ENCODE data around the gene PCDHGA12. TPM values are rescaled to one million over a fixed set of nuclear protein-coding genes. Genes with fewer than 3 reads are reported as not detected.
"Not testable (repeated sequence)": the region's sequence is repeated elsewhere in the genome, so short reads cannot be mapped to it uniquely, and the experiment has no call there.

PCDHGA12 gene
- total RNA-seq, 1 experiment from 2014 or later: 0.79 TPM

DNA sequence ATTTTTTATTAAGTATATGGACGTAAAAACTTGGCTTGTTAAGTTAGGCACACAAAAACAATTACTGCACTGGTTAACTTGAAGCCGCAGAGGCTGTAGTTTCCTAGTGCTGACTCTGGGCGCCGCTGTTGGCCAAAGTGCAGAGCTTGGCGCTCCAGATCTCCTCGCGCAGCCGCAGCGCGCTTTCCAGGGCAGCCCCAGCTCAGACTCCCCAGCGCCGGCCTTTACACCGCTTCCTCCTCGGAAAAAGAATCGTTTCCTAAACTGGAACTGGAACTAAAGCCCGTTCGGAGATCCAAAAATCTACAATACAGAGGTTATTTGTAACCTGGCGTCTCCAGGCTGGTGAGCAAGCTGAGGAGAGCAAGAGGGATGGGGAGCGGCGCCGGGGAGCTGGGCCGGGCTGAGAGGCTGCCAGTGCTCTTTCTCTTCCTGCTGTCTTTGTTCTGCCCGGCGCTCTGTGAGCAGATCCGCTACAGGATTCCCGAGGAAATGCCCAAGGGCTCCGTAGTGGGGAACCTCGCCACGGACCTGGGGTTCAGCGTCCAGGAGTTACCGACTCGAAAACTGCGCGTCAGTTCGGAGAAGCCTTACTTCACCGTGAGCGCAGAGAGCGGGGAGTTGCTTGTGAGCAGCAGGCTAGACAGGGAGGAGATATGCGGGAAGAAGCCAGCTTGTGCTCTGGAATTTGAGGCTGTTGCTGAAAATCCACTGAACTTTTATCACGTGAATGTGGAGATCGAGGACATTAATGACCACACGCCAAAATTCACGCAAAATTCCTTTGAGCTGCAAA, 32.4 kb upstream of the PCDHGA12 start, which contains the start of gene PCDHGB5:
Gene PCDHGB5 (plus strand): TSS at position 192 of the 796 bp plus-strand sequence. CDS start 181 bp downstream, at position 373.
- peak within 1 kb of the TSS; percentile 57 for H3K4me3 Mint-ChIP-seq (ENCODE audit: unreplicated experiment)
- H3K4me1 Mint-ChIP-seq (ENCODE audit: insufficient read depth, unreplicated experiment); DNase-seq (ENCODE audit: unreplicated experiment); H3K27me3 Mint-ChIP-seq (ENCODE audit: insufficient read depth, unreplicated experiment); H3K36me3 Mint-ChIP-seq (ENCODE audit: insufficient read depth, unreplicated experiment); intact Hi-C loops (cut with micrococcal nuclease): not testable (repeated sequence)
- H3K9me3 Mint-ChIP-seq (ENCODE audit: unreplicated experiment): peaks cover 36% of the 10 kb centered on the region
- ChIA-PET POLR2A (interaction anchor here (0.6 to 1.5 kb wide), 5 partner anchors 163 to 435 kb away, joined by 3 to 6 read pairs (median 3); partner anchors contain the start of gene PCDHB14), CTCF (interaction anchor here (0.6 to 3.7 kb wide), 17 partner anchors 8 to 206 kb away, joined by 3 to 32 read pairs (median 3); partner anchors contain the start of genes PCDHB14 and PCDHGC3)
- H3K27ac Mint-ChIP-seq (ENCODE audit: low read depth, unreplicated experiment): peak within 1 kb of the TSS; percentile 70
- TF ChIP-seq, protein P1, sequence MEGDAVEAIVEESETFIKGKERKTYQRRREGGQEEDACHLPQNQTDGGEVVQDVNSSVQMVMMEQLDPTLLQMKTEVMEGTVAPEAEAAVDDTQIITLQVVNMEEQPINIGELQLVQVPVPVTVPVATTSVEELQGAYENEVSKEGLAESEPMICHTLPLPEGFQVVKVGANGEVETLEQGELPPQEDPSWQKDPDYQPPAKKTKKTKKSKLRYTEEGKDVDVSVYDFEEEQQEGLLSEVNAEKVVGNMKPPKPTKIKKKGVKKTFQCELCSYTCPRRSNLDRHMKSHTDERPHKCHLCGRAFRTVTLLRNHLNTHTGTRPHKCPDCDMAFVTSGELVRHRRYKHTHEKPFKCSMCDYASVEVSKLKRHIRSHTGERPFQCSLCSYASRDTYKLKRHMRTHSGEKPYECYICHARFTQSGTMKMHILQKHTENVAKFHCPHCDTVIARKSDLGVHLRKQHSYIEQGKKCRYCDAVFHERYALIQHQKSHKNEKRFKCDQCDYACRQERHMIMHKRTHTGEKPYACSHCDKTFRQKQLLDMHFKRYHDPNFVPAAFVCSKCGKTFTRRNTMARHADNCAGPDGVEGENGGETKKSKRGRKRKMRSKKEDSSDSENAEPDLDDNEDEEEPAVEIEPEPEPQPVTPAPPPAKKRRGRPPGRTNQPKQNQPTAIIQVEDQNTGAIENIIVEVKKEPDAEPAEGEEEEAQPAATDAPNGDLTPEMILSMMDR (IDR thresholded peaks at IDR 0.05; ENCODE audit: unreplicated experiment): peak; percentile 56
- TSS peak; percentile 58 for BruUV-seq (replicated peaks)

- Mint-ChIP-seq H3K9me3 (ENCODE audit: unreplicated experiment) (peaks cover 36% of the 10 kb centered on the region), H3K4me3 (ENCODE audit: unreplicated experiment) (no peak overlapping the region), H3K4me1 (ENCODE audit: insufficient read depth, unreplicated experiment) (no peaks in the 10 kb centered on the region), H3K27me3 (ENCODE audit: insufficient read depth, unreplicated experiment) (no peaks in the 10 kb centered on the region), H3K27ac (ENCODE audit: low read depth, unreplicated experiment) (no peak overlapping the region), H3K36me3 (ENCODE audit: insufficient read depth, unreplicated experiment) (peaks cover 5% of the 10 kb centered on the region)
- DNase-seq (ENCODE audit: unreplicated experiment): no peak
- intact Hi-C loops (cut with micrococcal nuclease): no loop called here
- ChIA-PET POLR2A (no interaction called here), CTCF (interaction anchor here (0.6 to 3.7 kb wide), 5 partner anchors 56 to 167 kb away, joined by 3 to 32 read pairs (median 3); no protein-coding TSS in a partner anchor)
- TF ChIP-seq, protein P1 (IDR thresholded peaks at IDR 0.05; ENCODE audit: unreplicated experiment): no peak
- no TSS peak for BruUV-seq (replicated peaks)
These were observed 31.7 kb upstream of the PCDHGA12 start for GRCh38 chr5:141398608-141399007.

- Mint-ChIP-seq H3K27me3 (ENCODE audit: insufficient read depth, unreplicated experiment) (no peaks in the 10 kb centered on the region), H3K4me1 (ENCODE audit: insufficient read depth, unreplicated experiment) (no peaks in the 10 kb centered on the region), H3K9me3 (ENCODE audit: unreplicated experiment) (peaks cover 28% of the 10 kb centered on the region), H3K27ac (ENCODE audit: low read depth, unreplicated experiment) (no peak overlapping the region), H3K4me3 (ENCODE audit: unreplicated experiment) (no peak overlapping the region), H3K36me3 (ENCODE audit: insufficient read depth, unreplicated experiment) (peaks cover 5% of the 10 kb centered on the region)
- BruUV-seq (replicated peaks): no TSS peak
- POLR2A ChIA-PET: interaction anchor here (1.1 kb wide), 1 partner anchor 158 kb away, joined by 3 read pairs; no protein-coding TSS in a partner anchor
- CTCF ChIA-PET: interaction anchor here (0.7 to 2.2 kb wide), 6 partner anchors 14 to 164 kb away, joined by 3 to 8 read pairs (median 3); partner anchors contain the start of genes PCDHGA10 and PCDHGA7
- intact Hi-C loops (cut with micrococcal nuclease): no loop called here
- no peak for DNase-seq (ENCODE audit: unreplicated experiment)
- TF ChIP-seq, protein P1 (IDR thresholded peaks at IDR 0.05; ENCODE audit: unreplicated experiment): no peak
These were observed 30.6 kb upstream of the PCDHGA12 start for GRCh38 chr5:141399555-141400258.

Measured in MCF 10A (cell line).